HS-5 (cell line): ENCODE results near the gene FHOD1.

ENCODE experiments used
- DNase-seq: peaks from one replicate; pipeline ENCODE4 v3.0.0-alpha.2; 2012; ENCODE audit warnings: low read depth

Gene FHOD1

DNA sequence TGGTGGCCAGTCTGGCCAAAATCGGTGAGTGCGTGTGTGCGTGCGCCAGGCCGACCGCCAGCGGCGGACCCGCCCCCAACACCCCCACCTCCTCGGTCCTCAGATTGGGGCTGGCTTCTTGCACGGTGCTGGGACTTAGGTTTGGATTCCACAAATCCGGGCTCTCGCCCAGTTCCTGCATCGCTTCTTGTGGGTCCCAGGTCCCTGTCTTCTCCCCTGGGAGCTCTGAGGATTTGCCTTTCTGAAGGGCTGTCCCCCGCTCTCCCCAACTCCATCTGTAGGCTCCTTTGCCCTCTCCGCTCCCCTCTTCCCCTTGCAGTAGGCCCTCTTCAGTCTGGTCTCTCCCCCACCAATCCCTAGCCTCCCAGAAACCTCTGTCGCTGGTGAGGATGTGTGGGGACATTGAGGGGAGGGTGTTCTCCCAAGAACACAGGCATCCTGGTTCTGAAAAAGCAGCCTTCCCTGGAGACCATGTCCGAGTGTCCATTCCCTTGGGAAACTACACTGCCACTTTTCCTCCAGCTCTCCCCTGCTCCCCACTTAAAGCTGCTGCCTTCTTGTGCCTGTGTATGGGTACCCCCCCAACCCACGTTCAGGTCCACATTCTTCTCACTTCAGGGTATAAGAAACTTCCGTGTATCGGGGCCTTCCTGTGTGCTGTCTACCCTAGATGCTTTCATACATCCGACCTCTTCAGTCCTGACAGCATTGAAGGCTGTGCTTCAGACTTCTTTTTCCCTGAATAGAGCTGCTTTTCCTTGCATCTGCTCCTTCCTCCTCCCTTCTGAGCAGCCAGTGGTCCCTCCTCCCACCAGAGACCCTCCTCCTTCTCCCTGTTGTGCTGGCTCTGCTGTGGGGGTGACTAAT is 2.1 kb upstream of the FHOD1 start:
- DNase-seq = no peak

DNA sequence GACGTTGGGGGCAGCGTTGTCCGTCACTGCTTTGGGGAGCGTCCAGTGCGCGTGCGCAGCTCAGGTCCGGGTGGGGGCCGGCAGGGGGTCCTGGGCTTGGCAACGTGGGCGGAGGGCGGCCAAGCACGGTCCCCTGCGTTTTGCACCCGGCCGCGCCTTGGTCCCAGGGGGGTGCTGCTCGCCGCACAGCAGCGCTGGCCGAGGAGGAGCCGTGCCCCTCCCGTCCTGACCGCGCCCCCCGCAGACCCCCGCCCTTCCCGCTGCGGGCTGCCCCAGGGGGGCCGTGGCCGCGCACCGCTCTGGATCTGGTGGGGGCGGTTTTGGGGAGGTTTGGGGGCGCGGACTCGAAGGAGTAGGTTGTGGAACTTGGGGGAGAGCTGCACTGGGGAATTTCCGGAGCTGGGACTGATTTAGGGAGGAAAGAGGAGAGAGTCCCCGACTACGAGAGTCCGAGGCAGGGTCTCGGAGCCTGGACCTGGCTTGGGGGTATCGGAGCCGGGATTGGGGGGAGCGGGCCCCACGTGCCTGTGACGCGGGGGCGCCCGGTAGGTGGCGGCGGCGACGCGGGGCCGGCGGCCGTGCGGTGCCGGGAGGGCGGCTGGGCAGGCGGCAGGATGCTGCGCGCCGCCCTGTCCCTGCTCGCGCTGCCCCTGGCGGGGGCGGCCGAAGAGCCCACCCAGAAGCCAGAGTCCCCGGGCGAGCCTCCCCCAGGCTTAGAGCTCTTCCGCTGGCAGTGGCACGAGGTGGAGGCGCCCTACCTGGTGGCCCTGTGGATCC is 1.3 kb upstream of the FHOD1 start, which contains the start of gene SLC9A5:
Gene SLC9A5, plus strand, starts transcription at position 579 of the 777 bp plus-strand sequence. Its CDS starts 36 bp downstream, at position 615.
- DNase-seq = no peak

- DNase-seq = no peak
These were observed 756 bp upstream of the FHOD1 start for GRCh38 chr16:67248073-67248400.

DNA sequence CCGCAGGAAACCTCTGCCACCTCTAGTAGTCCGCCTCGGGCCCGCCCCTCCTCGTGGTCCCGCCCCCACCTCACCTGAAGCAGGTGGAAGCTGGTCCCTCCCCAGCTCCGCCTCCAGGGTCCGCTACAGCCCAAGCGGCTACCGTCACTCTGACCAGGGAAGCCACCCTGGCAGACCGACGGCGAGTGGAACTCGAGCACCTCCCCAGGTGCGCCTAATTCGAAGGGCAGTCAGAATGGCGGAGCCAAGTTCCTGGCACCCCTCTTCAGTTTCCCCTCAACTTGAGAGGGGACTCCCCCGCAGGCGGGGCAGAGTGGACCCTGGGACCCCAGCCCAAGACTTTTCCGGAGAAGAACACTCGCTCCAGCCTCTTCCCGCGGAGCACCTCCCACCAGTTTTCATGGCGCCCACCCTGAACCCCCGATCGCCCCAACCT is 507 bp downstream of the FHOD1 start:
- DNase-seq = no peak

DNA sequence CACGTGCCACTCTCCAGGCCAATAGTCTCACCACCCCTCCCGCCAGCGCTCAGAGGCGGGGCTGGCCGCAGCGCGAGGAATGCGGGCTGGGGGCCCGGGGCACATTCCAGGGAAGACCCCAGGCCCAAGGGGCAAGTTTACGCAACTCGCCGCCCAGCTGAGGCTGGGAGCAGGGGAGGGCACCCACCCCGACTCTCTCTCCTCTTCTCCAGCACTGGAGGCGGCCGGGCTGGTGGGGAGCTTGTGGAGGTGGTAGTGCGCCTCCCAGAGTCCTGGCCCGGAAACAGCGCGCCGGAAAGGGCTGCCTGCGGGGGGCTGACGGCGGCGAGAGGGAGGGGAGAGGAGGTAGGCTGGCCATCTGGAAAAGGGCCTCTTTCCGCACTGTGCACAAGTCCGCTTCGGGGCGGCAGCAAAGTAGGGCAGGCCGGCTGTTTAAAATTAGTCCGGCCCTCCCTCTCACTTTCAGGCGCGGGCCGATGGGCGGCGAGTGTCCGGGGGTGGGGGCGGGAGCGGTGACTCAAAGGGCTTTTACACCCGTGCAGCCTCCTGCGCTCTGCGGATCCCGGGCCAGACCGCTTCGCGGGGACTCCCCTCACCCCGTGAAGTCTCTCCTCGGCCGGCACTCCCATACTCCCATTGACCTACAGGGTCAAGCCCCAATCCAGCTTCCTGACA is 1.1 kb downstream of the FHOD1 start:
- no peak for DNase-seq

DNA sequence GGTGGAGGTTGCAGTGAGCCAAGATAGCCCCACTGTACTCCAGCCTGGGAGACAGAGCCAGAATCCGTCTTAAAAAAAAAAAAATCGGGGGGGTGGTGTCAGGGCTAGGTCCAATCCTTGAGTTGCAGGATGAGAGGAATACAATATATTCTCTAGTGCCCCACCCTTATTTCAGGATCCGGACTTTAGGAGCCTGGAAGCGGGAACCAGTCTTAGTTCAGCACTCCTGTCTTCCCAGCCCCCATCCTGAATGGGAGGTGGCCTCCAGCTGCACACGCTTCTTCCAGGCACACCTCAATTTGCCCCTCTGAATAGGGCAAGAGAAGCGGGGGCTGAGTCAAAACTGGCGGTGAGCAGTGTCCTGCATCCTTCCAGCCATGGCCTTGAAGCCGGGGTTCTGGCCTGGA is 1.6 kb downstream of the FHOD1 start:
- DNase-seq = no peak

DNA sequence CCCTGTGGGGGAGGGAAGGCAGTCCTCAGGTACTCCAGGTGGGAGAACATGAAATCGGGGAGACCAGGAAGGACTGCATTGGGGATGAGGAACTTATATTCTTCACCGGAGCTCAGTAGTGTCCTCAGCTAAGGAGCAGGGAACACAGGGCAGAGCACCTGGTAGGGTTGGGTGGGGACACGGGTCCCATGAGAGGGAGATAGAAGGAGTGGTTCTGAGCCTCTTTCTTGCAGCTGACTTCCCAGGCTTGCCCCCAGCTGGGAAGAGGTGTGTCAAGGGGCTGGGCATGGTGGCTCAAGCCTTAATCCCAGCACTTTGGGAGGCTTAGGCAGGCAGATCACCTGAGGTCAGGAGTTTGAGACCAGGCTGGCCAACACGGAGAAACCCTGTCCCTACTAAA is 2.1 kb downstream of the FHOD1 start:
- no peak for DNase-seq

- peak; percentile 88 for DNase-seq
These were observed 2.7 kb downstream of the FHOD1 start for GRCh38 chr16:67244387-67245185.

- DNase-seq = no peak
These were observed 3.8 kb downstream of the FHOD1 start for GRCh38 chr16:67243481-67243880.

GRCh38 chr16:67242138-67242730 is 5.0 kb downstream of the FHOD1 start:
- no peak for DNase-seq

GRCh38 chr16:67241008-67241900 is 6.0 kb downstream of the FHOD1 start:
- DNase-seq = peak; percentile 64

DNA sequence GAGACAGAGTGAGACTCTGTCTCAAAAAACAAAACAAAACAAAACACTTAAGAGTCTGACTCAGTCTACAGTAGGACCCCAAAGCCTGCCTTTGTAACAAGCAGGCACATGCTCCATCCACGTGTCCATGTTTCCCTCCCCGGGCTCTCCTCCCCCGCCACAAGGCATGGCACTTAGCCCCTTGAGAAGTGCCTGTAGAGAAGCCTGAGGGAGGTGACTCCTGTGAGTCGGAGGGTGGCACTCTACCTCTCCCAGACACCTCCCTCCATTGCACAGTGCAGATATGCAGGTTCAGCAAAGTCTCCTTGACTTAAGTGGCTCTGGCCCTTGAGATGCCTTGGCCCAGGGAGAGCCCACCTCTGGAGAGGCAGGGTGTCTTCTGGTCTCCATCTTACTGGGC is 6.8 kb downstream of the FHOD1 start:
- DNase-seq = no peak

DNA sequence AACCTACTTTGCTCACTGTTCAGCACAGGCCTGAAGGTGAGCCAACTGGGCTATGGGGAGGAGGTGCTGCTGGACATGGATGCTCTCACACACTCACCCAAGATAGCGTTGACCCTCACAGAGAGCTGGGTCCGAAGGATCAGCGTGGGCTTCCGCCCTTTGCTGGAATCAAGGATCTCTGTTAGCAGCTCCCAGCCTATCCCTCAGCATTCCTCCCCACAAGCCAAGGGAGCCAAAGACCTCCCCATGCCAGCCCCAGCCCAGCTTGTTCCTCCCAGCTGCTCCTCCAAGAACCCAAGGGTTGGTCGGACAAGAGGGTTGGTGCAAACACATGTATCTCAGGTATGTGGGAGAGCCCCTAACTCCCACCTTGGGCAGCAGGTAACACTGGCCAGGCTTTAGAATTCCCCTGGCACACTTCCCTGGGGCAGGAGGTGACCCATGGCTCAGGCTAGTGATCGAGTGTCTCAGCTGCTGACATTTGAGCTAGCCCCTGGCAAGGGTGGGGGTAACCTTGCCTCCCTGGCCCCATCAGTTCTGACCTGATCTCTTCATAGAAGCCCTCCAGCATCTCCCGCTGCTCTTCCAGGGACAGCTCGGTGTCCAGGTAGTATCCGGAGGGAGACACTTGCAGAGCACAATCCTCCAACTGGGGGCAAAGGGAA is 8.3 kb downstream of the FHOD1 start:
- no peak for DNase-seq

- DNase-seq = no peak
These were observed 9.1 kb downstream of the FHOD1 start for GRCh38 chr16:67238278-67238575.

GRCh38 chr16:67237396-67238277 is 9.6 kb downstream of the FHOD1 start:
- DNase-seq = no peak

GRCh38 chr16:67236563-67237395 is 10.5 kb downstream of the FHOD1 start:
- DNase-seq = no peak

- DNase-seq = no peak
These were observed 11.3 kb downstream of the FHOD1 start for GRCh38 chr16:67235816-67236562.
